DND-41 (cell line): Measurements from ENCODE around the gene KCNMB1.

Experiments
- ATAC-seq: fragments of 200-7000 bp; cut with Tn5 transposase; 3 replicates; pipeline ENCODE4 v1.9.1; 2021; ENCODE audit warnings: low read depth; ENCODE audit not compliant: insufficient read depth
- DNase-seq: peaks from one replicate; pipeline ENCODE4 v3.0.0-alpha.2; 2020
- H2AFZ ChIP-seq: 2 replicates; pipeline ENCODE4 v1.6.0; 2012; ENCODE audit warnings: low read depth, low read length
- H3K27ac ChIP-seq: 2 replicates; pipeline ENCODE4 v1.5.1; 2012; ENCODE audit warnings: low read length, inconsistent platforms
- H3K27me3 ChIP-seq: fragments of 200-600 bp; sonication (generic); 2 replicates; pipeline ENCODE4 v1.6.0; 2012; ENCODE audit warnings: low read length, mild to moderate bottlenecking, inconsistent platforms; ENCODE audit not compliant: insufficient read depth, poor library complexity
- H3K36me3 ChIP-seq: 2 replicates; pipeline ENCODE4 v1.5.1; 2012; ENCODE audit warnings: low read length, inconsistent platforms; ENCODE audit not compliant: insufficient read depth
- H3K4me1 ChIP-seq: 2 replicates; pipeline ENCODE4 v1.5.1; 2012; ENCODE audit warnings: mild to moderate bottlenecking, low read length; ENCODE audit not compliant: insufficient read depth
- H3K4me2 ChIP-seq: 2 replicates; pipeline ENCODE4 v1.6.0; 2012; ENCODE audit warnings: mild to moderate bottlenecking, moderate library complexity, low read length, inconsistent platforms; ENCODE audit not compliant: insufficient read depth
- H3K4me3 ChIP-seq, 2 experiments: fragments of 200-600 bp in 1 of 2; shearing (Covaris generic) in 1 of 2; 2 replicates each; pipeline ENCODE4 v1.5.1; 2012 to 2016; ENCODE audit warnings: inconsistent platforms in 2 of 2, low read length in 2 of 2, mild to moderate bottlenecking in 2 of 2, low read depth in 1 of 2, moderate library complexity in 1 of 2
- H3K79me2 ChIP-seq: 2 replicates; pipeline ENCODE4 v1.6.0; 2012; ENCODE audit warnings: low read length, inconsistent platforms; ENCODE audit not compliant: insufficient read depth
- H3K9ac ChIP-seq: 2 replicates; pipeline ENCODE4 v1.6.0; 2012; ENCODE audit warnings: low read depth, mild to moderate bottlenecking, inconsistent platforms, low read length, moderate library complexity
- H3K9me3 ChIP-seq: 2 replicates; pipeline ENCODE4 v1.5.1; 2012; ENCODE audit warnings: low read length, moderate library complexity, mild to moderate bottlenecking, inconsistent platforms; ENCODE audit not compliant: insufficient read depth, severe bottlenecking
- H4K20me1 ChIP-seq: 2 replicates; pipeline ENCODE4 v1.6.0; 2012; ENCODE audit warnings: low read length; ENCODE audit not compliant: insufficient read depth
- CTCF ChIP-seq: IDR thresholded peaks from 2 replicates; pipeline ENCODE4 v1.5.1; 2012; ENCODE audit warnings: borderline replicate concordance, low read length, moderate library complexity, mild to moderate bottlenecking; ENCODE audit not compliant: poor library complexity, severe bottlenecking; ENCODE audit errors: extremely low read depth
- EZH2 ChIP-seq: IDR thresholded peaks from 3 replicates; pipeline ENCODE4 v1.6.1; 2012; ENCODE audit warnings: borderline replicate concordance, low read depth, mild to moderate bottlenecking, moderate library complexity, low read length, inconsistent platforms; ENCODE audit not compliant: severe bottlenecking

Gene KCNMB1

GRCh38 chr5:170336065-170336464, 53.1 kb downstream of the KCNMB1 start:
- no peak overlapping the region for H3K9ac ChIP-seq
- H3K4me2 ChIP-seq: no peak overlapping the region
- no peaks in the 10 kb centered on the region for H3K9me3 ChIP-seq
- H3K36me3 ChIP-seq: no peaks in the 10 kb centered on the region
- H4K20me1 ChIP-seq: no peaks in the 10 kb centered on the region
- DNase-seq (no peak), ATAC-seq (no peak)
- no peak overlapping the region for H3K27ac ChIP-seq
- peaks cover 17% of the 10 kb centered on the region for H3K4me1 ChIP-seq
- H3K27me3 ChIP-seq: no peaks in the 10 kb centered on the region
- no peaks in the 10 kb centered on the region for H3K79me2 ChIP-seq
- no peak overlapping the region for H3K4me3 ChIP-seq
- no peak for TF ChIP-seq EZH2
- TF ChIP-seq CTCF: no peak
- no peak overlapping the region for H2AFZ ChIP-seq

- Histone ChIP-seq H3K4me2 (no peak overlapping the region), H3K4me3 (no peak overlapping the region), H3K4me1 (peaks cover 31% of the 10 kb centered on the region), H3K9ac (no peak overlapping the region), H3K27me3 (no peaks in the 10 kb centered on the region), H3K79me2 (no peaks in the 10 kb centered on the region), H3K27ac (no peak overlapping the region), H2AFZ (no peak overlapping the region), H3K9me3 (no peaks in the 10 kb centered on the region), H4K20me1 (no peaks in the 10 kb centered on the region), H3K36me3 (no peaks in the 10 kb centered on the region)
- no peak for ATAC-seq
- no peak for DNase-seq
- TF ChIP-seq CTCF (no peak), EZH2 (no peak)
Measured at GRCh38 chr5:170334626-170335025, 54.5 kb downstream of the KCNMB1 start.

- H2AFZ ChIP-seq: no peak overlapping the region
- no peaks in the 10 kb centered on the region for H3K9me3 ChIP-seq
- peaks cover 32% of the 10 kb centered on the region for H3K4me1 ChIP-seq
- H3K4me3 ChIP-seq: no peak overlapping the region
- ATAC-seq (peak; percentile 63), DNase-seq (peak; percentile 66)
- H3K9ac ChIP-seq: no peak overlapping the region
- no peak for TF ChIP-seq EZH2
- no peak overlapping the region for H3K27ac ChIP-seq
- H3K27me3 ChIP-seq: no peaks in the 10 kb centered on the region
- H3K36me3 ChIP-seq: no peaks in the 10 kb centered on the region
- H4K20me1 ChIP-seq: no peaks in the 10 kb centered on the region
- H3K4me2 ChIP-seq: no peak overlapping the region
- no peaks in the 10 kb centered on the region for H3K79me2 ChIP-seq
Measured at GRCh38 chr5:170333161-170333910, 55.8 kb downstream of the KCNMB1 start.

- DNase-seq (no peak), ATAC-seq (no peak)
- Histone ChIP-seq H3K9ac (peak overlapping the region; percentile 48; the same call in 1 of the 2 replicates), H3K4me3 (peak overlapping the region in 1 of 2 experiments; percentile 48; a peak in 1 of 4 replicates), H3K4me1 (peaks cover 32% of the 10 kb centered on the region), H3K27me3 (no peaks in the 10 kb centered on the region), H3K27ac (peak overlapping the region; percentile 82), H4K20me1 (no peaks in the 10 kb centered on the region), H3K9me3 (no peaks in the 10 kb centered on the region), H3K36me3 (no peaks in the 10 kb centered on the region), H2AFZ (no peak overlapping the region), H3K79me2 (no peaks in the 10 kb centered on the region), H3K4me2 (peak overlapping the region; percentile 53)
- no peak for TF ChIP-seq CTCF
- TF ChIP-seq EZH2: no peak
Measured at GRCh38 chr5:170332058-170332457, 57.1 kb downstream of the KCNMB1 start.
